Astrocyte (in vitro differentiated cells and primary cell): Measurements from ENCODE around the gene KDF1. TPM values are rescaled to one million over a fixed set of nuclear protein-coding genes. Genes with fewer than 3 reads are reported as not detected.

Experiments used
- DNase-seq: peaks from one replicate; pipeline ENCODE4 v3.0.0-alpha.2; 2010; ENCODE audit warnings: low read depth
- FAIRE-seq: peaks from 2 replicates; lab custom pipeline; 2011; peaks lifted over from hg19 to GRCh38; lab: Jason Lieb, UNC
- H2AFZ ChIP-seq: 2 replicates; pipeline ENCODE4 v1.6.0; 2012; ENCODE audit warnings: low read depth, low read length, inconsistent platforms
- H3K27ac ChIP-seq: 2 replicates; pipeline ENCODE4 v1.5.1; 2011; ENCODE audit warnings: low read depth, low read length, inconsistent platforms
- H3K27me3 ChIP-seq: 2 replicates; pipeline ENCODE4 v1.6.0; 2011; ENCODE audit warnings: low read length, inconsistent platforms; ENCODE audit not compliant: insufficient read depth
- H3K36me3 ChIP-seq: 2 replicates; pipeline ENCODE4 v1.5.1; 2011; ENCODE audit warnings: low read length, inconsistent platforms; ENCODE audit not compliant: insufficient read depth
- H3K4me1 ChIP-seq: 2 replicates; pipeline ENCODE4 v1.5.1; 2011; ENCODE audit warnings: low read length, inconsistent platforms; ENCODE audit not compliant: insufficient read depth
- H3K4me2 ChIP-seq: 2 replicates; pipeline ENCODE4 v1.6.0; 2012; ENCODE audit warnings: low read length, inconsistent platforms
- H3K4me3 ChIP-seq: 2 replicates; pipeline ENCODE4 v1.5.1; 2011; ENCODE audit warnings: low read depth, mild to moderate bottlenecking, low read length, inconsistent platforms; ENCODE audit not compliant: insufficient read depth
- H3K79me2 ChIP-seq: 2 replicates; pipeline ENCODE4 v1.6.0; 2012; ENCODE audit warnings: mild to moderate bottlenecking, low read length, inconsistent platforms; ENCODE audit not compliant: insufficient read depth
- H3K9ac ChIP-seq: 2 replicates; pipeline ENCODE4 v1.6.0; 2012; ENCODE audit warnings: mild to moderate bottlenecking, low read length, inconsistent platforms
- H3K9me3 ChIP-seq: 2 replicates; pipeline ENCODE4 v1.5.1; 2012; ENCODE audit warnings: low read depth, mild to moderate bottlenecking, low read length, inconsistent platforms; ENCODE audit not compliant: insufficient read depth
- H4K20me1 ChIP-seq: 2 replicates; pipeline ENCODE4 v1.6.0; 2012; ENCODE audit warnings: low read length, inconsistent platforms; ENCODE audit not compliant: insufficient read depth
- H3K27ac Mint-ChIP-seq: one replicate; pipeline ENCODE4 v1.8.0; 2021; ENCODE audit warnings: mild to moderate bottlenecking, mixed read lengths; ENCODE audit not compliant: unreplicated experiment
- H3K27me3 Mint-ChIP-seq: one replicate; pipeline ENCODE4 v1.8.0; 2021; ENCODE audit warnings: low read depth, mixed read lengths; ENCODE audit not compliant: unreplicated experiment
- H3K36me3 Mint-ChIP-seq: one replicate; pipeline ENCODE4 v1.8.0; 2021; ENCODE audit warnings: low read depth, mixed read lengths; ENCODE audit not compliant: unreplicated experiment
- H3K4me1 Mint-ChIP-seq: one replicate; pipeline ENCODE4 v1.8.0; 2021; ENCODE audit warnings: low read depth, mixed read lengths; ENCODE audit not compliant: unreplicated experiment
- H3K4me3 Mint-ChIP-seq: one replicate; pipeline ENCODE4 v1.8.0; 2021; ENCODE audit warnings: mild to moderate bottlenecking, moderate library complexity, mixed read lengths; ENCODE audit not compliant: unreplicated experiment
- H3K9me3 Mint-ChIP-seq: one replicate; pipeline ENCODE4 v1.8.0; 2021; ENCODE audit warnings: mild to moderate bottlenecking, mixed read lengths; ENCODE audit not compliant: unreplicated experiment
- CTCF ChIP-seq: IDR thresholded peaks from 2 replicates; pipeline ENCODE4 v1.5.1; 2011; ENCODE audit warnings: low read depth, mild to moderate bottlenecking, inconsistent platforms, low read length, moderate library complexity; ENCODE audit not compliant: insufficient read depth
- EZH2 ChIP-seq: IDR thresholded peaks from 2 replicates; pipeline ENCODE4 v1.6.1; 2012; ENCODE audit warnings: mild to moderate bottlenecking, low read length, inconsistent platforms; ENCODE audit not compliant: insufficient read depth
- total RNA-seq: library from RNA; stranded (reverse); gene quantifications from 2 replicates; pipeline ENCODE4 v1.2.1, GENCODE V29; 2021

KDF1 gene
- total RNA-seq, 1 donor from 2014 or later: 0.54 TPM

DNA sequence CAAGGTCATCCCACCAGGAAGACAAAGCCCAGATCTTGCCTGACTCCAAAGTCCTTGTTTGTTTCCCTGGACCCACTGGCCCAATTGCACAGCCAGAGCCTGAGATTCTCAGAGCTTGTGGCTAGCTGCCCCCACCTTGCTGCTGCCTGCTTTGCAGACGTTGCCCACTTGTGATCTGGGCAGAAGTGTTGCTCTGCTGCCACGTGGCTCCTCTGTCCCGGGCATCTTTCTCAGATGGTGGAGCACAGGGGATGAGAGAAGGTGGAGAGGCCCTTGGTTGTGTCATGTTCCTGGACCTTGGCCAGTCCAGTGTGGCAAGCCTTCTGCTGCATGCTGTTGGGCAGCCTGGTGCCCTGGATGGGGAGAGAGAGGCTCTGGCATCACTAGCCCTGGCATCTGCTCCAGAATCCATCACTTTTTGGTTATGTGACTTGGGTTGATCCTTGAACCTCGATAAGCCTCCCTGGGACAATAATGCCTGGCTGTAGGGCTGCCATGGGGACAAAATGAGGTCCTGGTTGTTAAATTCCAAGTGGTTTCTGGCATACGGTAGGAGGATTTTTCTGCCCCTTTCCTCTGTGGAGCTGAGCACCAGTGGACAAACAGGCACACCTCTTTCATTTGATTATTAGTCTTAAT, 44.9 kb downstream of the KDF1 start:
- TF ChIP-seq CTCF: no peak
- TF ChIP-seq EZH2: no peak
- no peak overlapping the region for H2AFZ ChIP-seq
- peaks cover 13% of the 10 kb centered on the region for H3K27me3 Mint-ChIP-seq
- no peaks in the 10 kb centered on the region for H3K9me3 Mint-ChIP-seq
- H3K9me3 ChIP-seq: no peaks in the 10 kb centered on the region
- no peaks in the 10 kb centered on the region for H3K79me2 ChIP-seq
- H3K9ac ChIP-seq: no peak overlapping the region
- H3K4me1 ChIP-seq: no peaks in the 10 kb centered on the region
- H3K27me3 ChIP-seq: no peaks in the 10 kb centered on the region
- no peak overlapping the region for H3K4me2 ChIP-seq
- H3K36me3 ChIP-seq: no peaks in the 10 kb centered on the region
- peaks cover 2% of the 10 kb centered on the region for H3K4me1 Mint-ChIP-seq
- no peak overlapping the region for H3K27ac ChIP-seq
- no peaks in the 10 kb centered on the region for H3K36me3 Mint-ChIP-seq
- H3K4me3 ChIP-seq: no peak overlapping the region
- no peak overlapping the region for H3K4me3 Mint-ChIP-seq
- H4K20me1 ChIP-seq: no peaks in the 10 kb centered on the region
- H3K27ac Mint-ChIP-seq: no peak overlapping the region
- DNase-seq (no peak), FAIRE-seq (no peak)

DNA sequence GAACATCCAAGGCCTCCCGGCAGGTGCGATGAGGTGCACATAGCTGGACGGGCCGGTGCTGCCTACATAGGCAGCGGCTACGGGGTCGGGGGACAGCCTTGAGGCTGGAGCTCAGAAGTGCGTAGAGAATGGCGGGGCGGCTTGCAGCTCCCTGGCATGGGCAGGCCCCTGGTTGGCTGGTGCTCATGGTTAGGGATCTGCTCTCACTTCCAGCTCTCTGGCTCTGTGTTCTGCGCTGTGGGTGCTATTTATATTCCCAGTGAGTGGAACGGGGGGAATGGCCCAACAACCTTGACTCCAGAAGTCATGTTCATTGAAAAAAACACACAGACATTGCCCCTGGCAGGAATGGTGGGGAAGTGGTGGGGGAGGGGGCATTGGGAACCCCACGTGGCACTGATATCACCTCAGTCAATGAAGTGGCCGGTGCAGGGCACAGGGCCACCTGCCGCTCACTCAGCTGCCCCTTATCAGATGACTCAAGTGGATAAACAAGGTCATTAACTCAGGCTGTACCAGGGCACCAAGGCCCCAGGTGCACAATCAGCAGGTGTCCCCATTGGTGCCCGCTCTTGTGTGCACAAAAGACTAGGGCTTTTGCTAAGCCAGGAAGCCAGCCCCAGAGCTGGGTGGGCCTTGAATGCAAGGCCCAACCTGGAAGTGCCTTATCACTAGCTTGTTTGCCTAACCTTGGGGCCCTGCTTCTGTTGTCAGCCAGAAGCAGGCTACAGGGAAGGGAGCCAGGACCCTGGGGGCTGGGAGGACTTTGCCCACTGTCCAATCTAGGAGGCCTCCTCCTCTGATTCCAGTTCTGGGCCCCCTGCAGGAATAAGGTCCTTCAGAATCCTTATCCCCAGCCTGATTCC, 46.3 kb downstream of the KDF1 start, which contains the start of gene NR0B2:
Gene NR0B2 (minus strand): TSS at position 222 of the 866 bp plus-strand sequence. CDS start 35 bp downstream, at position 187.
- no peak within 1 kb of the TSS for H3K4me3 ChIP-seq
- H2AFZ ChIP-seq: no peak within 1 kb of the TSS
- no peaks in the 10 kb centered on the region for H3K36me3 Mint-ChIP-seq
- H3K79me2 ChIP-seq: no peaks in the 10 kb centered on the region
- no peaks in the 10 kb centered on the region for H4K20me1 ChIP-seq
- H3K9me3 ChIP-seq: no peaks in the 10 kb centered on the region
- H3K9ac ChIP-seq: no peak within 1 kb of the TSS
- no peak within 1 kb of the TSS for H3K4me2 ChIP-seq
- H3K9me3 Mint-ChIP-seq: no peaks in the 10 kb centered on the region
- no peak within 1 kb of the TSS for H3K27ac Mint-ChIP-seq
- no peaks in the 10 kb centered on the region for H3K27me3 ChIP-seq
- H3K36me3 ChIP-seq: no peaks in the 10 kb centered on the region
- TF ChIP-seq EZH2 (no peak), CTCF (no peak)
- no peaks in the 10 kb centered on the region for H3K4me1 ChIP-seq
- peaks cover 2% of the 10 kb centered on the region for H3K4me1 Mint-ChIP-seq
- H3K27ac ChIP-seq: no peak within 1 kb of the TSS
- no peak within 1 kb of the TSS for H3K4me3 Mint-ChIP-seq
- peaks cover 20% of the 10 kb centered on the region for H3K27me3 Mint-ChIP-seq
- no peak for FAIRE-seq
- DNase-seq: no peak

DNA sequence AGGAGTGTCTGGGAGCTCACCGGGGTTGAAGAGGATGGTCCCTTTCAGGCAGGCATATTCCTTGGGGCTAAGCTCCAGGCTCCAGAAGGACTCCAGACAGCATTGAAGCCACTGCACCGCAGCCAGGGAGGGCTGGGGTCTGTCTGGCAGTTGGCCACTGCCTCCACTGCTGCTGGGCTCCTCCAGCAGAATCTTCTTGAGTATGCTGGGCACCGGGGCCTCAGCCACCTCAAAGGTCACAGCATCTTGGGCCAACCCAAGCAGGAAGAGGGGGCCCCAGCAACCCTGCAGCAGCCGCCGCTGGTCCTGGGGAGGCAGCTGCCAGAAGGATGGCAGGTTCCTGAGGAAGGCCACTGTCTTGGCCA, 46.9 kb downstream of the KDF1 start:
- no peaks in the 10 kb centered on the region for H4K20me1 ChIP-seq
- no peak for TF ChIP-seq EZH2
- TF ChIP-seq CTCF: no peak
- H2AFZ ChIP-seq: no peak overlapping the region
- H3K27ac ChIP-seq: no peak overlapping the region
- FAIRE-seq: no peak
- peaks cover 20% of the 10 kb centered on the region for H3K27me3 Mint-ChIP-seq
- no peak overlapping the region for H3K4me2 ChIP-seq
- H3K79me2 ChIP-seq: no peaks in the 10 kb centered on the region
- no peaks in the 10 kb centered on the region for H3K9me3 Mint-ChIP-seq
- H3K4me1 Mint-ChIP-seq: peaks cover 2% of the 10 kb centered on the region
- H3K36me3 ChIP-seq: no peaks in the 10 kb centered on the region
- H3K27me3 ChIP-seq: no peaks in the 10 kb centered on the region
- no peak overlapping the region for H3K9ac ChIP-seq
- H3K4me3 Mint-ChIP-seq: no peak overlapping the region
- H3K4me1 ChIP-seq: no peaks in the 10 kb centered on the region
- no peak overlapping the region for H3K4me3 ChIP-seq
- no peak overlapping the region for H3K27ac Mint-ChIP-seq
- H3K9me3 ChIP-seq: no peaks in the 10 kb centered on the region
- no peaks in the 10 kb centered on the region for H3K36me3 Mint-ChIP-seq
- no peak for DNase-seq
